D341Med (cell line): ENCODE measurements around the gene APOL3.
A peak's percentile ranks its signal among the peaks of the same experiment; 100 is the strongest.
"Not testable (repeated sequence)": the region's sequence is repeated elsewhere in the genome, so short reads cannot be mapped to it uniquely, and the experiment has no call there.

ENCODE experiments used
- DNase-seq: peaks from one replicate; pipeline ENCODE4 v3.0.0; 2012; ENCODE audit warnings: low spot score

APOL3 gene

DNA sequence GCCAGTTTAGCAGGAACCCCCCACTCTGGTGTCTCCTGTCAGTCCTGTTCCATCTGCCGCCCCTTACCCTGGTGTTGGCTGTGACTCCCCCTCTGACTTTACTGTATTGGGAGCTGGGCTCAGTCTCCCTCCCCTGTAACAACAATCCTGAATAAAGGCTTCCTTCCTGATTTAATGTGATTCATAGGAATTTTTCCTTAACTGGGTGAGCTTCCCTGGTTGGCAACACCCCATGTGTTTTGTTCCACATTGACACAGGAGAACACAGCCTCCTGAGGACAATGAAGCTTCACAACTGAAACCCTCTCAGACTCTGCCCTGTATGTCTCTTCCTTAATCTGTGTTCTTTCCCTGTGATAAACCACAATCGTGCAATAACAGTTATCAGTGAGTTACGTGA is 32.6 kb upstream of the APOL3 start:
- no peak for DNase-seq

GRCh38 chr22:36192542-36192941 is 32.0 kb upstream of the APOL3 start:
- DNase-seq, result no peak

DNA sequence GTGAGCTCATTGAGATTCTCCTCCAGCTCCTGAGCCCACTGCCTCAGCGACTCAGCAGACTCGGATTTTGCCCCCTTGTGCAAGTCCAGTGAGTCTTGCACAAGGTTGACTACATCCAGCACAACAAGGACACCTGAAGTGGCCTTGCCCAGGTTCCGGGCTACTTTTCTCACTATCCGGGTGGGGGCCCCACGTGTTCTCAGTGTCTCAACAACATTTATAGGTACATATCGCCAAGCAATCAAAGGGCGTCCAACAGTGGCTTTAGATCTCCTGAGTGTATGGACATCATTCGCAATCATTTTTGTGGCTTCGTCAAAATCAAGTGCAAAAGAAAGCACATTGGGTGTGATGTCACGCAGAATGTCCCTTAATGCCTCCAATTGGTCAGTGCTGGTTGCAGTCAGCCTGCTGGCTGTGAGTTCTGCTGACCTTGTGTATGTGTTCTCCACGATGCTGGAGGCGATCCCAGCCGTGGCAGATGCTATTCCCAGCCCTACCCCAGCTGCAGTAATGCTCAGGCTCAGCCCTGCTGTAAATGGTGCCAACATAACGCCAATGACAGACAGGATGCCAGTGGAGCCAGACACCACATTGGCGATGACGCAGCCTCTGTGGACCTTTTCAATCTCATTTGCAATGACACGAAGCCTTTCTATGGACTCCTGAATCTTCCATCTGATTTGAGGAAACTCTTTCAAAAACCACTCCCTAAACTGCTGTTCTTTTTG is 30.7 kb upstream of the APOL3 start:
- no peak for DNase-seq

DNA sequence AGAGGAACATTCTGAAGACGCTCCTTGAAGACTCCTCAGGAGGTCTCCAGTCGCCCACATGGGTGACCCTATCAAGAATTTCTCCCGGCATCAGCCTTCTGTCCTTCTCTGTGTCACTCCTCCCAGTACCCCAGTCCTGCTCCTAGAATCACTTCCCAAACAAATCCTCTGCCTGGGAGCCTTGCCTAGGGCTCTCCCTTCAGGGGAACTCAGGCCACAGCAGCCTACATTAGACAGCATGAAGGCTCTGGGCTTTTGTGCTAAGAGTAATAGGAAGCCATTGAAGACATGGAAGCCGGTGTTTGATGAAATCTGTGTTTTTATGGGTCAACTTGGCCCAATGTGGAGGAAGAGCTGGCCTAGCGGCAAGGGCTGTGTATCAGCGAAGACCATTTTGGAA is 27.3 kb upstream of the APOL3 start:
- not testable (repeated sequence) for DNase-seq

DNA sequence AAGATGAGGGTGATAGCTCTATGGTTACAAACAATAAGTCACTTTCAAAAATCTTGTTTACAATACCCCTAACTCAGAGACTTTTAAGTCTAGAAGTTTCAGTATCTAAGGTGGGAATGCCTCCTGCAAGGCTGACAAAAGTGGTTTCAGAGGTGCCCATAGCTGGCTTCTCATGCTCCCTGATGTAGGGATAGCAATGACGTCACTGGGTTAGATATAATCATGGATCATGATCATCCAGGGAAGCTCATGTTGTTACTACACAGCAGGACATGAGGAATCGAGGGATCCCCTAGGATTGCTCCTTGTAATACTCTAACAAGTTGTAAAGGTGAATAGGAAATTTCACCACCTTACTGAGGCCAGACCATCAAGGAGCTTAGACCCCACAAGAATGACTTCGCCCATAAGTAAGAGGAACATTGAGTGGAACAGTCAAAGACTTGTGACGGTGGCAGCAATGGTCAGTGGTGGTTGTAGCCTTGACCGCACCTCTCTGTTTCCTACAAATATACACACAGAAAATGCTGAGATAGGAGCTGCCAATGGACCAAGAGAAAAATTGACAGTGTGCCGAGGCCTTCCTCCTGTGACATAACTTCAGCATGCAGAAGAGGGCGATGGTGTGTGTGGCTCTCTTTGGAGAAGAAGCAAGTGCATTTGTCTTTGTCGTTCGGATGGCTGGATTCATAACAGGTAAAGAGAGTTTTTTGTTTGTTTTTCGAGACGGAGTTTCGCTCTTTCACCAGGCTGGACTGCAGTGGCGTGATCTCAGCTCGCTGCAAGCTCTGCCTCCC is 25.5 kb upstream of the APOL3 start:
- no peak for DNase-seq

GRCh38 chr22:36184433-36185025 is 24.0 kb upstream of the APOL3 start:
- DNase-seq, result no peak

DNA sequence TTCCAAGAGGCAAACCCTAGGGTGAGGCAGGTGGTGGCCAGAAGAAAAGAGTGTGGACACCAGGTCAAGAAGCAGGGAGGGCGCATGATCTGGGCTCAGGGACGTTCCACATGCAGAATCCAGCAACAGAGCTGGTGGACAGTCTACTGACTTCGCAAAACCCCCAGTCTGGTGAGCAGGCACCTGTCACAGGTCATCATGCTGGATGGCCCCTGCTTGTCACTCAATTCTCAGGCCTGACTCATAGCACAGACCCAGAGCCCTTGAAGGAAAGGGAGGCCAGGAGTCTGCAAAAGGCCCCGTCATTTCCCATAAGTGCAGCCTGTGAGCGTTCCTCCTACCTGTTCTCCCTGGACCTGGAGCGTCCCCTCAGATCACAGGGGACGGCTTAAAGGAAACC is 22.9 kb upstream of the APOL3 start:
- DNase-seq, result no peak

GRCh38 chr22:36182857-36183256 is 22.3 kb upstream of the APOL3 start:
- DNase-seq, result no peak

DNA sequence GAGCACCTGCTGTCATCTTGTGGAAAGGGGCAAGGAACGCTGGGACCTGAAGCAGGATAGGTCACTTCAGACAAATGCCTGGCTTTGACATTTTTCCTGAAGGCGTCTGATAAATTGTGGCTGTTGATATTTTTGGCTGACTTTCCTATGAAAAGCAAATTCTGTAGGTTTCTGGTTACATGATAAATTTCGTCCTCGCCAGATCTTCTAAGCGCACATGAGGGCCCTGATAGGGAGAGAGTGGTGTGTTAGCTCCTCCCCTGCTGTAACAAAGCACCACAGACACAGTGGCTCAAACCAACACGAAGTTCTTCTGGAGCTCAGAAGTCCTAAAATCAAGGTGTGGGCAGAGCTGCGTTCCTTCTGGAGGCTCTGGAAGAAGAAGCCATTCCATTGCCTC is 21.5 kb upstream of the APOL3 start:
- no peak for DNase-seq

- DNase-seq, result no peak
Measured at GRCh38 chr22:36180928-36181327, 20.4 kb upstream of the APOL3 start.

DNA sequence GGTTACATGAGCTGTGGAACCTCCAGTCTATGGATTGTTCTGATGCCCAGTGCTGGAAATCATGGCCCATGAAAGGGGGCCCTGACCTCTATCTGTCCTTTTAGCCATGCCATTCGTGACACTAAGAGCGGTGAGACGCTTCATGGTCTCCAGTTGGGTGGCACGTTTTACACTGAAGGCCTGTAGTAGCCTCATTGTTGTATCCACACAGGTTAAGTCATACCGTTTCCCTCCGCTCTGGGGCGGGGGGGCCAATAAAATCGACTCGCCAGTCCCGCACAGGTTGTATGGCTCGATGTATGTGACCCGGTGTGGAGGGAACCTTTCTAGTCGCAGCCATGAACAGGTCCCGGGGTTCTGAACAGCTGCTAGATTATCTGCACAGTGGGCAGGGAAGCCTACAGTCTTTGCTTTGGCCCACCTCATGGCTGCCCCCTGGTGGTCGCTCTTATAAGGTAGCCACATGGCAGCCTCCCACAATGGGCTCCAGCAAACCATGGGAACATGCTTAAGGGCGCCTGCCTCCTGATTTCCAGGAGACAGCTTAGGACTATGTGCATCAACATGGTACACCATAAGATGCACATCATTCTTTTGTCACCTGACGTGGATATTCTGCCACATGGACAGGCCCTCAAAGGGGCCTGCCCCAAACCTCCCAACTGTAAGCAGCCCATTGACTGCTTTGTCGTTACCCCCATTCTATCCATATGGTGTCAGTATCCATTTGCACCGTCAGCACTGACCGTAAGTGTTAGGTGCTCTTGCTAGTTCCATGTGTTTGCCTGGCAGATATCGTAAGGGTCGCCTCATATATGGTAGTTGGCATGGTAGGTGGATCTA is 19.7 kb upstream of the APOL3 start:
- peak; percentile 76 for DNase-seq

DNA sequence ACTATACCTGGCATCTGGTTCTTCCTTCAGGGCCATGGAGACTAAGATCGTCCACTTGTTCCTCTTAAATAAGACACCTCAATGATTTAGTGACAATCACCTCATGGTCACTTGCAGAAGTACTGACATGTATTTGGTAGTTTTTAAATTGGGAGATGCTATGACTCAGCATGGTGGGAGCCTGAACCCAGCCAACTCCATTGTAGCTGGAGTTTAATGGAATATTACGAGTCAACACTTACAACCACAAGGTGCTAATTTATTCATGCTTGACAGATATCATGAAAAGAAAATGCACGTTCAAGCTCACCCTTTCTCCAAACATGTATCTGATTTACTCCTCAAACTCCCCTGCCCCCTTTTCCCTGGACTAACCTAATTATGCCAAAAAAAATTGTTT is 16.6 kb upstream of the APOL3 start:
- DNase-seq, result no peak

- DNase-seq, result no peak
Measured at GRCh38 chr22:36175892-36176291, 15.3 kb upstream of the APOL3 start.

- no peak for DNase-seq
Measured at GRCh38 chr22:36171941-36172340, 11.4 kb upstream of the APOL3 start.

DNA sequence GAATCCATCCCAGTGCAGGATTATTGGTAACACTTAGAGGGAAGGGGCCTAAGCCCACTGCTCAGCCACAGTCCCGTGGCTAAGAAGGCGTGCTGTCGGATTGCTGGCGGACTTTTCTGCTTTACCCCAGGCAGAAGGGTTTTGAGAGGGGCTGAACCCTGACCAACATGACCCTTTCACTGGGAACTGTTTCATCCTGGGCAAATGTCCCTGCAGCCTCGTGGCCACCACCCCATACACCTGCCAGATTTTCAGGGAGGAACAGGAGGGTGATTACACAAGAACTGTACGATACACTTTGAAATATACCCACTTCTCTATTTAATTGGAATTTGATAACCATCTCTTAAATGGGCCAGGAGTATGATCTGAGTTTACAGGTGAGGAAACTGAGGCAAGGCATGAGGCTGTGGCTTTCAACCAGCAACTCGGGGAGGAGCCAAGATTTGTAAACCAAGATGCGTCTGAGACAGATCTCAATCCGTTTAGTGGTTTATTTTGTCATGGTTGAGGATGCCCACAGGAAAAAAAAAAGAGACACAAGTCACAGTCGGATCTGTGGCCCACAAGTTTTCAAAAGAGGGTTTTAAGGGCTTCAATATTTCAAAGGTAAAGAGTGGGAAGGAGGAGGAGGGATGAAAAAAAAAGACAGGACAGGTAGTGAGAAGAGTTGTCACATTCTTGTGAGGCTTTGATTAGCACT is 6.1 kb upstream of the APOL3 start:
- DNase-seq, result no peak

GRCh38 chr22:36166086-36166485 is 5.5 kb upstream of the APOL3 start:
- no peak for DNase-seq

DNA sequence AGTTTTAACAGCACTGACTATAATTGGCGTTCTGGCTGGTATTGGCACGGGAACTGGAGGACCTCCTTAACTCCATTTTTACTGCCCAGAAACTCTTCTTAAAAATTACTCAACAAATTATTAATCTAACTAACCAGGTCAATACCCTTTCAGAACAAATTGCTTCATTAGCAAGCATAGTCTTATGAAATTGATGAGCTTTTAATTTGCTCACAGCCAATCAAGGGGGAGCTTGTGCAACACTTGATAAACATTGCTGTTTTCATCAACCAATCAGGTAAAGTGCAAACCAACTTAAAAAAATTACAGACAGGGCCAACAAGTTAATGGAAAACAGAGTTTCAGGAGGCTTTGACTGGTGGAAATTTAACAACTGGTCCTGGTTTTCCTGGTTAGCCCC is 4.6 kb upstream of the APOL3 start:
- no peak for DNase-seq

- no peak for DNase-seq
Measured at GRCh38 chr22:36164621-36165020, 4.1 kb upstream of the APOL3 start.

- DNase-seq, result no peak
Measured at GRCh38 chr22:36163497-36163896, 2.9 kb upstream of the APOL3 start.

- DNase-seq, result no peak
Measured at GRCh38 chr22:36162127-36163034, 1.8 kb upstream of the APOL3 start.

- DNase-seq, result not testable (repeated sequence)
Measured at GRCh38 chr22:36161793-36162126, 1.2 kb upstream of the APOL3 start.
